Esophagus (tissue), 2 donors: ENCODE results near the gene ZIC1. TPM values are rescaled to one million over a fixed set of nuclear protein-coding genes. Genes with fewer than 3 reads are reported as not detected.

ENCODE experiments used
- polyA plus RNA-seq, 2 donors: library from polyadenylated mRNA; stranded (reverse); fragments of 200-250 nt; gene quantifications; one replicate each; pipeline ENCODE4 v1.2.3, GENCODE V29; 2013
- donor health status: healthy with polysubstance abuse.
- donor health status: Bipolar disorder and iron deficiency.

Gene ZIC1
- polyA plus RNA-seq, 2 donors = not detected

Other genes starting within 250 kb of the ZIC1 start
- not detected for gene ZIC4, start 2.8 kb upstream of the ZIC1 start, polyA plus RNA-seq